Lower lobe of right lung (tissue), 2 donors: ENCODE data around the gene IPO11. TPM values are rescaled to one million over a fixed set of nuclear protein-coding genes. Genes with fewer than 3 reads are reported as not detected.
"Not testable (repeated sequence)": the region's sequence is repeated elsewhere in the genome, so short reads cannot be mapped to it uniquely, and the experiment has no call there.

Experiments used
- ATAC-seq, 2 donors: fragments of 200-7000 bp; cut with Tn5 transposase; one replicate each; pipeline ENCODE4 v1.9.1; 2020 to 2022; ENCODE audit warnings: mild to moderate bottlenecking in 2 of 2, moderate library complexity in 2 of 2
- DNase-seq: peaks from one replicate; pipeline ENCODE4 v3.0.0-alpha.2; 2020
- H3K27ac ChIP-seq: fragments of 200-600 bp; one replicate; pipeline ENCODE4 v1.8.0; 2022
- H3K27me3 ChIP-seq: fragments of 200-600 bp; one replicate; pipeline ENCODE4 v1.8.0; 2022; ENCODE audit warnings: low read depth
- H3K36me3 ChIP-seq: fragments of 200-600 bp; one replicate; pipeline ENCODE4 v1.8.0; 2022; ENCODE audit warnings: mild to moderate bottlenecking
- H3K4me1 ChIP-seq: fragments of 200-600 bp; one replicate; pipeline ENCODE4 v1.8.0; 2022
- H3K4me3 ChIP-seq: fragments of 200-600 bp; one replicate; pipeline ENCODE4 v1.8.0; 2022; ENCODE audit warnings: mild to moderate bottlenecking
- H3K9me3 ChIP-seq: fragments of 200-600 bp; one replicate; pipeline ENCODE4 v1.8.0; 2022
- CTCF ChIP-seq: fragments of 200-600 bp; IDR thresholded peaks from one replicate; pipeline ENCODE4 v1.8.0; 2022; ENCODE audit warnings: antibody characterized with exemption, mild to moderate bottlenecking
- intact Hi-C: fragments of 100-400 bp; cut with DNase I; formaldehyde crosslinking; loops from one replicate; pipeline ENCODE4 v1.11.0; 2022
- total RNA-seq: library from RNA; stranded (reverse); fragmentation: NEBNext Ultra II Directional; extraction: Animal tissue kit (Norgen Biotek cat#: 25700); gene quantifications from one replicate; pipeline ENCODE4 v1.2.1, GENCODE V29; 2021
- donor health status: DM: no; HTN: yes; CAD: no; lungs with severe emphysema.

The IPO11 gene
- total RNA-seq, 1 donor from 2014 or later: 30.4 TPM

DNA sequence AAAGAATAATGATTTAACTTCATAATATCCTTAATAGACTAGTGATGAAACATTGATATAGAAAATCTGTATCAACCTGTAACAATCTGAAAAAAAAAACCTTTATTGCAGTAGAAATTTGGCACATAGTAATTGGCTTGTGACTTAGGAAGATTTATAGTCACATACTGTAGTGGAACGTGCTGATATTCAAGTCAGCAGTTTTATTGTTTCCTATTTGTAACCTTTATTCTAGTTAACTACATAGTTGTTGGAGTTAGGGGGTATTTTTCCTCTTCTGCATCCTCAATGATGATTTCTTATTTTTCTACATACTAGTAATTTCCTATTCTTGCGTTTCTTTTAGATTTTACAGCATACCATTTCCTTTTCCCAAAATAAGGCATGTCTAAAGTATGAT, 151.5 kb downstream of the IPO11 start:
- no peak for DNase-seq
- no peak for ATAC-seq
- H3K27ac ChIP-seq: no peak overlapping the region
- no peak for TF ChIP-seq CTCF
- no peaks in the 10 kb centered on the region for H3K4me1 ChIP-seq
- intact Hi-C loops: no loop called here
- H3K4me3 ChIP-seq: no peak overlapping the region
- H3K36me3 ChIP-seq: peaks cover 5% of the 10 kb centered on the region
- H3K27me3 ChIP-seq: no peaks in the 10 kb centered on the region
- H3K9me3 ChIP-seq: peaks cover 10% of the 10 kb centered on the region

- H3K27ac ChIP-seq, H3K27me3 ChIP-seq, H3K4me1 ChIP-seq, intact Hi-C loops, ATAC-seq, H3K36me3 ChIP-seq, DNase-seq, H3K4me3 ChIP-seq: not testable (repeated sequence)
- peaks cover 10% of the 10 kb centered on the region for H3K9me3 ChIP-seq
These were observed 153.2 kb downstream of the IPO11 start for GRCh38 chr5:62565740-62566139.

GRCh38 chr5:62568143-62568542, 155.6 kb downstream of the IPO11 start:
- Histone ChIP-seq H3K27me3 (no peaks in the 10 kb centered on the region), H3K4me3 (no peak overlapping the region), H3K4me1 (no peaks in the 10 kb centered on the region), H3K36me3 (no peaks in the 10 kb centered on the region), H3K27ac (no peak overlapping the region), H3K9me3 (peaks cover 10% of the 10 kb centered on the region)
- intact Hi-C loops: no loop called here
- DNase-seq: no peak
- no peak for ATAC-seq
- no peak for TF ChIP-seq CTCF

GRCh38 chr5:62568800-62569432, 156.4 kb downstream of the IPO11 start:
- no peak overlapping the region for H3K4me3 ChIP-seq
- no peak for TF ChIP-seq CTCF
- DNase-seq: no peak
- no peaks in the 10 kb centered on the region for H3K27me3 ChIP-seq
- no peak overlapping the region for H3K27ac ChIP-seq
- H3K36me3 ChIP-seq: no peaks in the 10 kb centered on the region
- H3K4me1 ChIP-seq: no peaks in the 10 kb centered on the region
- ATAC-seq: no peak
- intact Hi-C loops: no loop called here
- peaks cover 10% of the 10 kb centered on the region for H3K9me3 ChIP-seq

- Histone ChIP-seq H3K27ac (no peak overlapping the region), H3K27me3 (no peaks in the 10 kb centered on the region), H3K4me3 (no peak overlapping the region), H3K9me3 (peaks cover 10% of the 10 kb centered on the region), H3K36me3 (no peaks in the 10 kb centered on the region), H3K4me1 (no peaks in the 10 kb centered on the region)
- ATAC-seq (no peak), DNase-seq (no peak)
- intact Hi-C loops: no loop called here
- TF ChIP-seq CTCF: no peak
These were observed 156.9 kb downstream of the IPO11 start for GRCh38 chr5:62569470-62569869.

GRCh38 chr5:62572918-62573514, 160.5 kb downstream of the IPO11 start:
- Histone ChIP-seq H3K4me3 (no peak overlapping the region), H3K27me3 (no peaks in the 10 kb centered on the region), H3K36me3 (no peaks in the 10 kb centered on the region), H3K27ac (no peak overlapping the region), H3K4me1 (no peaks in the 10 kb centered on the region), H3K9me3 (peaks cover 1% of the 10 kb centered on the region)
- no peak for DNase-seq
- TF ChIP-seq CTCF: no peak
- intact Hi-C loops: no loop called here
- no peak for ATAC-seq
